Stimulated activated CD4-positive, alpha-beta T cell treated with anti-CD3 and anti-CD28 coated beads, Interleukin-2, amount 100 ng/mL, for 48 hours (primary cell): ENCODE data around the gene BMI1.
"Not testable (repeated sequence)": the region's sequence is repeated elsewhere in the genome, so short reads cannot be mapped to it uniquely, and the experiment has no call there.

Experiments used
- DNase-seq, 2 donors: peaks; one replicate each; pipeline ENCODE4 v3.0.0-alpha.2; 2020

BMI1 gene

GRCh38 chr10:22320591-22321155, at the start of gene BMI1:
Gene BMI1 (plus strand): TSS chr10:22321099. CDS start chr10:22326450, 5,351 bp downstream.
- peak; percentile 40 to 56 for DNase-seq

GRCh38 chr10:22271786-22272185, 49.1 kb upstream of the BMI1 start:
- DNase-seq, result no peak

- DNase-seq, result no peak
Measured at GRCh38 chr10:22278441-22278782, 42.5 kb upstream of the BMI1 start.

- no peak for DNase-seq
Measured at GRCh38 chr10:22280078-22280477, 40.8 kb upstream of the BMI1 start.

GRCh38 chr10:22285130-22285529, 35.8 kb upstream of the BMI1 start:
- no peak for DNase-seq

- no peak for DNase-seq
Measured at GRCh38 chr10:22293747-22294404, 27.0 kb upstream of the BMI1 start.

GRCh38 chr10:22294694-22295093, 26.2 kb upstream of the BMI1 start:
- DNase-seq, result no peak

- DNase-seq, result no peak
Measured at GRCh38 chr10:22301193-22301592, 19.7 kb upstream of the BMI1 start.

GRCh38 chr10:22303461-22303860, 17.4 kb upstream of the BMI1 start:
- no peak for DNase-seq

- DNase-seq, result no peak
Measured at GRCh38 chr10:22305721-22306120, 15.2 kb upstream of the BMI1 start.

GRCh38 chr10:22308390-22308789, 12.5 kb upstream of the BMI1 start:
- no peak for DNase-seq

GRCh38 chr10:22309180-22310000, 11.5 kb upstream of the BMI1 start:
- no peak for DNase-seq

GRCh38 chr10:22310012-22310411, 10.9 kb upstream of the BMI1 start:
- not testable (repeated sequence) for DNase-seq

GRCh38 chr10:22310928-22311327, 10.0 kb upstream of the BMI1 start:
- no peak for DNase-seq

GRCh38 chr10:22314852-22315251, 6.0 kb upstream of the BMI1 start:
- DNase-seq, result no peak

GRCh38 chr10:22315455-22316285, 5.2 kb upstream of the BMI1 start:
- DNase-seq, result no peak

GRCh38 chr10:22316286-22317075, 4.4 kb upstream of the BMI1 start, which contains the start of gene COMMD3:
Gene COMMD3 (plus strand): TSS chr10:22316388. CDS start chr10:22316418, 30 bp downstream.
- DNase-seq, result peak; percentile 70

GRCh38 chr10:22317076-22317370, 3.9 kb upstream of the BMI1 start:
- DNase-seq, result no peak

- DNase-seq, result no peak
Measured at GRCh38 chr10:22317771-22318565, 2.9 kb upstream of the BMI1 start.

- no peak for DNase-seq
Measured at GRCh38 chr10:22318772-22319171, 2.1 kb upstream of the BMI1 start.

- no peak for DNase-seq
Measured at GRCh38 chr10:22319547-22319979, 1.3 kb upstream of the BMI1 start.
